Mesendoderm (in vitro differentiated cells): ENCODE measurements around the gene ZDHHC1.

Source experiments
- DNase-seq: peaks from one replicate; pipeline ENCODE4 v3.0.0; 2013
- H2AK5ac ChIP-seq: 2 replicates; pipeline ENCODE4 v1.6.1; 2013; ENCODE audit warnings: low read length, inconsistent platforms
- H2BK120ac ChIP-seq: 2 replicates; pipeline ENCODE4 v1.6.1; 2013; ENCODE audit warnings: low read depth, mild to moderate bottlenecking, low read length, moderate library complexity, mixed read lengths
- H2BK15ac ChIP-seq: replicated peaks from 2 replicates; pipeline ENCODE4 v1.6.1; 2013; ENCODE audit warnings: low read depth, mild to moderate bottlenecking, moderate library complexity
- H2BK5ac ChIP-seq: 2 replicates; pipeline ENCODE4 v1.6.1; 2013; ENCODE audit warnings: low read length, inconsistent platforms
- H3K18ac ChIP-seq: 2 replicates; pipeline ENCODE4 v1.6.1; 2013; ENCODE audit warnings: mild to moderate bottlenecking, low read length, mixed read lengths
- H3K23ac ChIP-seq: one replicate; pipeline ENCODE4 v1.6.1; 2013; ENCODE audit warnings: low read length
- H3K27ac ChIP-seq: 2 replicates; pipeline ENCODE4 v1.5.1; 2013; ENCODE audit warnings: low read depth, mild to moderate bottlenecking, inconsistent platforms, low read length, moderate library complexity
- H3K27me3 ChIP-seq: 2 replicates; pipeline ENCODE4 v1.6.1; 2013; ENCODE audit warnings: low read length, control low read depth, mild to moderate bottlenecking, inconsistent platforms; ENCODE audit not compliant: insufficient read depth, poor library complexity
- H3K36me3 ChIP-seq: 2 replicates; pipeline ENCODE4 v1.6.1; 2013; ENCODE audit warnings: low read length, inconsistent platforms; ENCODE audit not compliant: control insufficient read depth, insufficient read depth
- H3K4ac ChIP-seq: one replicate; pipeline ENCODE4 v1.6.1; 2013; ENCODE audit warnings: low read depth, mild to moderate bottlenecking, low read length, moderate library complexity
- H3K4me1 ChIP-seq: 2 replicates; pipeline ENCODE4 v1.6.1; 2013; ENCODE audit warnings: low read depth, low read length, inconsistent platforms; ENCODE audit not compliant: control insufficient read depth
- H3K4me2 ChIP-seq: 2 replicates; pipeline ENCODE4 v1.6.1; 2013; ENCODE audit warnings: low read length
- H3K4me3 ChIP-seq: 2 replicates; pipeline ENCODE4 v1.5.1; 2013; ENCODE audit warnings: mild to moderate bottlenecking, low read length
- H3K56ac ChIP-seq: one replicate; pipeline ENCODE4 v1.6.1; 2013; ENCODE audit warnings: low read length
- H3K79me1 ChIP-seq: 2 replicates; pipeline ENCODE4 v1.6.1; 2013; ENCODE audit warnings: low read length, inconsistent platforms
- H3K79me2 ChIP-seq: 2 replicates; pipeline ENCODE4 v1.6.1; 2013; ENCODE audit warnings: mild to moderate bottlenecking, low read length; ENCODE audit not compliant: control insufficient read depth, insufficient read depth
- H3K9ac ChIP-seq: 2 replicates; pipeline ENCODE4 v1.6.1; 2013; ENCODE audit warnings: low read length, inconsistent platforms
- H4K5ac ChIP-seq: one replicate; pipeline ENCODE4 v1.6.1; 2013; ENCODE audit warnings: low read length
- H4K8ac ChIP-seq: one replicate; pipeline ENCODE4 v1.6.1; 2013; ENCODE audit warnings: low read depth, mild to moderate bottlenecking, control low read depth, low read length, moderate library complexity
- WGBS: extraction: QIAGEN DNeasy Blood & Tissue Kit; methylation state at CpG from one replicate; pipeline ENCODE4 v1.1.7; 2013; ENCODE audit warnings: low lambda C conversion rate, missing lambda C conversion rate; ENCODE audit not compliant: insufficient coverage; ENCODE audit errors: extremely low coverage; 5-methylcytosine and 5-hydroxymethylcytosine counted together

Gene ZDHHC1

GRCh38 chr16:67438824-67439393, 22.6 kb upstream of the ZDHHC1 start:
- H3K27me3 ChIP-seq, result no peaks in the 10 kb centered on the region
- no peak overlapping the region for H3K4ac ChIP-seq
- H3K56ac ChIP-seq, result no peak overlapping the region
- no peak overlapping the region for H2BK5ac ChIP-seq
- H3K18ac ChIP-seq, result no peak overlapping the region
- no peaks in the 10 kb centered on the region for H3K79me1 ChIP-seq
- no peak overlapping the region for H3K4me2 ChIP-seq
- H2AK5ac ChIP-seq, result no peak overlapping the region
- no peak overlapping the region for H3K4me3 ChIP-seq
- no peak overlapping the region for H4K8ac ChIP-seq
- H3K9ac ChIP-seq, result no peak overlapping the region
- H3K79me2 ChIP-seq, result no peaks in the 10 kb centered on the region
- no peak for DNase-seq
- H2BK120ac ChIP-seq, result no peak overlapping the region
- H2BK15ac ChIP-seq, result no peak overlapping the region
- no peaks in the 10 kb centered on the region for H3K4me1 ChIP-seq
- WGBS, result no CpG with 5 or more reads among the region's 19 CpGs
- no peak overlapping the region for H4K5ac ChIP-seq
- no peak overlapping the region for H3K23ac ChIP-seq
- no peak overlapping the region for H3K27ac ChIP-seq
- H3K36me3 ChIP-seq, result peaks cover 4% of the 10 kb centered on the region

DNA sequence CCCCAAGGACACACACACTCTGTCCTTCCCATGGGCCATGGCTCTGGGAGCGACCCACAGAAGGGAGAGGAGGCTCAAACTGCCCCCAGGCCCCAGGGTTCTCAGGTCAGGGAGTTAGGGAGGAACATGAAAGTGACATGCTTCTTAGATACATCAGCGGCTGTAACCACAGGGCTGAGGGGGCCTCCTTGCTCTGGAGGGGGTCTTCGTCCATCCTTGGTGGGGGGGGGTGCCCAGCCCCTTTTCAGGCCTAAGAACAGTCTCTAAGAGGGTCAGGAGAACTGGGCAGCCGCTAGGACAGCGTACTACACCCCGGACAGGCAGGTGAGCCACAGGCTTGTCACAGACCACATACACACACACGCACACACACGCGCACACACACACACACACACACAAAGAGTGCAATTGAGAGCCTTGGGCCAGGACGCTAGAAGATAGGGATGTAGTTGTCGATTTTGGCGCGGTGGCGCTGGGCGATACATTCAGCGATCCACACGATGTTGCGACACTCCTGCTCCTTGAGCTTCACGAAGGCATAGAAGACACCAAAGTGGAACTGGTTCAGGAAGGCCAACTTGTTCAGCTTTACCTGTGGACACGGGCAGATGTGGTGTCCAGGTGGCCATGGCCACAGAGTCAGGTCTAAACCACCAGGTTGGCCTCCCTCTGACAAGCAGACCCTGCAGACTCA, 22.0 kb upstream of the ZDHHC1 start:
- Histone ChIP-seq H3K4me1 (no peaks in the 10 kb centered on the region), H2BK15ac (no peak overlapping the region), H2BK5ac (no peak overlapping the region), H3K9ac (no peak overlapping the region), H3K23ac (no peak overlapping the region), H4K5ac (no peak overlapping the region), H3K56ac (no peak overlapping the region), H3K36me3 (peaks cover 4% of the 10 kb centered on the region), H3K4me2 (no peak overlapping the region), H2BK120ac (no peak overlapping the region), H2AK5ac (no peak overlapping the region), H3K27me3 (no peaks in the 10 kb centered on the region), H3K79me1 (no peaks in the 10 kb centered on the region), H3K4ac (no peak overlapping the region), H3K18ac (no peak overlapping the region), H3K4me3 (no peak overlapping the region), H4K8ac (no peak overlapping the region), H3K79me2 (no peaks in the 10 kb centered on the region), H3K27ac (no peak overlapping the region)
- DNase-seq, result no peak
- no CpG with 5 or more reads among the region's 20 CpGs for WGBS

- Histone ChIP-seq H3K79me1 (no peaks in the 10 kb centered on the region), H3K4me2 (no peak overlapping the region), H3K36me3 (peaks cover 4% of the 10 kb centered on the region), H3K4me1 (no peaks in the 10 kb centered on the region), H2AK5ac (no peak overlapping the region), H2BK15ac (no peak overlapping the region), H3K79me2 (no peaks in the 10 kb centered on the region), H3K9ac (no peak overlapping the region), H3K56ac (no peak overlapping the region), H4K8ac (no peak overlapping the region), H3K27me3 (no peaks in the 10 kb centered on the region), H4K5ac (no peak overlapping the region), H2BK120ac (no peak overlapping the region), H2BK5ac (no peak overlapping the region), H3K18ac (no peak overlapping the region), H3K23ac (no peak overlapping the region), H3K4me3 (no peak overlapping the region), H3K27ac (no peak overlapping the region), H3K4ac (no peak overlapping the region)
- WGBS, result no CpG with 5 or more reads among the region's 4 CpGs
- DNase-seq, result no peak
Measured at GRCh38 chr16:67437513-67437912, 21.2 kb upstream of the ZDHHC1 start.

DNA sequence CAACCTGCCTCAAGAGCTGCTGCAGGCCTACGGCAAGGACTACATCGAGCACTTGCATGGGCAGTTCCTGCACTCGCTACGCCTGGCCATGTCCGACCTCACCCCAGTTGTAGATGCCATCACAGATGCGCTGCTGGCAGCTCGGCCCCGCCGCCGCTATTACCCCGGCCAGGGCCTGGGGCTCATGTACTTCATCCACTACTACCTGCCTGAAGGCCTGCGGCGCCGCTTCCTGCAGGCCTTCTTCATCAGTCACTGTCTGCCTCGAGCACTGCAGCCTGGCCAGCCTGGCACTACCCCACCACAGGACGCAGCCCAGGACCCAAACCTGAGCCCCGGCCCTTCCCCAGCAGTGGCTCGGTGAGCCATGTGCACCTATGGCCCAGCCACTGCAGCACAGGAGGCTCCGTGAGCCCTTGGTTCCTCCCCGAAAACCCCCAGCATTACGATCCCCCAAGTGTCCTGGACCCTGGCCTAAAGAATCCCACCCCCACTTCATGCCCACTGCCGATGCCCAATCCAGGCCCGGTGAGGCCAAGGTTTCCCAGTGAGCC, 20.4 kb upstream of the ZDHHC1 start:
- no peaks in the 10 kb centered on the region for H3K27me3 ChIP-seq
- H2BK120ac ChIP-seq, result no peak overlapping the region
- no CpG with 5 or more reads among the region's 23 CpGs for WGBS
- H3K4me3 ChIP-seq, result no peak overlapping the region
- peaks cover 5% of the 10 kb centered on the region for H3K4me1 ChIP-seq
- H2BK5ac ChIP-seq, result no peak overlapping the region
- H3K23ac ChIP-seq, result no peak overlapping the region
- H2AK5ac ChIP-seq, result no peak overlapping the region
- no peak overlapping the region for H3K27ac ChIP-seq
- peaks cover 4% of the 10 kb centered on the region for H3K36me3 ChIP-seq
- no peak overlapping the region for H3K18ac ChIP-seq
- no peak overlapping the region for H3K4me2 ChIP-seq
- no peak overlapping the region for H3K9ac ChIP-seq
- no peak for DNase-seq
- no peak overlapping the region for H3K4ac ChIP-seq
- no peak overlapping the region for H4K8ac ChIP-seq
- no peaks in the 10 kb centered on the region for H3K79me1 ChIP-seq
- H3K79me2 ChIP-seq, result no peaks in the 10 kb centered on the region
- no peak overlapping the region for H2BK15ac ChIP-seq
- H3K56ac ChIP-seq, result no peak overlapping the region
- no peak overlapping the region for H4K5ac ChIP-seq

DNA sequence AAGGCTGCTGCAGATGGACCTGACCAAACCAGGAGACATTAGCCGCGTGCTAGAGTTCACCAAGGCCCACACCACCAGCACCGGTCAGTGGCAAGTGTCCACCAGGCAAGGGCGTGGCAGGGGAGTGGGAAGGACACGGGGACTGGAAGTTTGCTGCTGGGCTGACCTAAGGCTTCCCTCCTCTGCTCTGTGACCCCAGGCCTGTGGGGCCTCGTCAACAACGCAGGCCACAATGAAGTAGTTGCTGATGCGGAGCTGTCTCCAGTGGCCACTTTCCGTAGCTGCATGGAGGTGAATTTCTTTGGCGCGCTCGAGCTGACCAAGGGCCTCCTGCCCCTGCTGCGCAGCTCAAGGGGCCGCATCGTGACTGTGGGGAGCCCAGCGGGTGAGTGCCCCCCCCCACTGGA, 19.5 kb upstream of the ZDHHC1 start:
- Histone ChIP-seq H3K4ac (no peak overlapping the region), H3K23ac (no peak overlapping the region), H3K27ac (no peak overlapping the region), H2BK120ac (no peak overlapping the region), H2AK5ac (no peak overlapping the region), H3K4me3 (no peak overlapping the region), H2BK5ac (no peak overlapping the region), H4K5ac (no peak overlapping the region), H3K79me2 (no peaks in the 10 kb centered on the region), H3K18ac (no peak overlapping the region), H3K4me1 (peaks cover 7% of the 10 kb centered on the region), H3K27me3 (no peaks in the 10 kb centered on the region), H3K4me2 (no peak overlapping the region), H3K36me3 (peaks cover 4% of the 10 kb centered on the region), H2BK15ac (no peak overlapping the region), H3K56ac (no peak overlapping the region), H3K79me1 (no peaks in the 10 kb centered on the region), H4K8ac (no peak overlapping the region), H3K9ac (no peak overlapping the region)
- no CpG with 5 or more reads among the region's 16 CpGs for WGBS
- DNase-seq, result no peak
